Naive B cell (primary cell): Measurements from ENCODE around the gene KHDRBS2. TPM values are rescaled to one million over a fixed set of nuclear protein-coding genes. Genes with fewer than 3 reads are reported as not detected.

Source experiments
- ATAC-seq, 2 donors: fragments of 150-1000 bp; cut with Tn5 transposase; 2 replicates each; pipeline ENCODE4 v1.10.0; 2021; ENCODE audit warnings: low read depth in 2 of 2, mild to moderate bottlenecking in 2 of 2, moderate library complexity in 2 of 2
- DNase-seq: peaks from one replicate; pipeline ENCODE4 v3.0.0; 2022
- H3K27ac Mint-ChIP-seq, 6 donors: one replicate each; pipeline ENCODE4 v1.8.0; 2020 to 2022; ENCODE audit warnings: mild to moderate bottlenecking in 6 of 6, mixed read lengths in 6 of 6, moderate library complexity in 5 of 6, inconsistent platforms in 2 of 6
- H3K27me3 Mint-ChIP-seq, 3 donors: one replicate each; pipeline ENCODE4 v1.8.0; 2021 to 2022; ENCODE audit warnings: mixed read lengths in 3 of 3, mild to moderate bottlenecking in 1 of 3
- H3K36me3 Mint-ChIP-seq, 2 donors: one replicate each; pipeline ENCODE4 v1.8.0; 2020 to 2022; ENCODE audit warnings: mixed read lengths in 2 of 2, inconsistent platforms in 1 of 2, mild to moderate bottlenecking in 1 of 2
- H3K4me1 Mint-ChIP-seq, 3 donors: one replicate each; pipeline ENCODE4 v1.8.0; 2020 to 2022; ENCODE audit warnings: mixed read lengths in 3 of 3, inconsistent platforms in 1 of 3, mild to moderate bottlenecking in 1 of 3, moderate library complexity in 1 of 3
- H3K4me3 Mint-ChIP-seq, 8 donors: one replicate each; pipeline ENCODE4 v1.8.0; 2020 to 2022; ENCODE audit warnings: mild to moderate bottlenecking in 8 of 8, mixed read lengths in 8 of 8, moderate library complexity in 8 of 8, inconsistent platforms in 2 of 8
- H3K9me3 Mint-ChIP-seq, 7 donors: one replicate each; pipeline ENCODE4 v1.8.0; 2020 to 2022; ENCODE audit warnings: mixed read lengths in 7 of 7, mild to moderate bottlenecking in 5 of 7, inconsistent platforms in 2 of 7, moderate library complexity in 1 of 7
- polyA plus RNA-seq, 6 donors: library from polyadenylated mRNA; unstranded; fragments of 300-500 nt; fragmentation: Illumina TruSeq; gene quantifications; one replicate each; pipeline ENCODE4 v1.2.3, GENCODE V29; 2021; ENCODE audit warnings: low read depth in 6 of 6

Gene KHDRBS2
- polyA plus RNA-seq, 6 donors from 2014 or later: 7.5 to 16.0 (median 12.7) TPM

DNA sequence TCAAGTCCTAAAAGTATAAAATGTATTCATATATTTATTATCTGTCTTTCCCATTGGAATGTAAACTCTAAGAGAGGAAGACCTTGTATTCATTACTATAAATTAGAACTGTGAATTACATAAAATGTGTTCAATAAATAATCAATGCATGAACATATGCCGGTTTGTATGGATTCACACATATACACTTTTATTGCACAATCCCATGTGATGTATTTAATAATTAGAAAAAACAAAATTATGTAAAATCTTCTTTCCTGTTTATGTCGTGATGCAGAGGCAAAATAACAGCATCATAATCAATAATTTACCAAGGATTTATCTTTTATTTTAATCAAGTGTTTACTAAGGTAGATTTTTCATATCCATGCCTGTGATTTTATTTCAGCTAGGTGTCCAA, 240.5 kb downstream of the KHDRBS2 start:
- Mint-ChIP-seq H3K4me1 (peaks cover 11 to 29% (median 24%) of the 10 kb centered on the region in 3 donors), H3K27ac (peak overlapping the region in 2 of 6 donors; percentile 19 to 23), H3K4me3 (no peak overlapping the region), H3K36me3 (peaks cover 18 to 35% of the 10 kb centered on the region in 2 donors), H3K27me3 (no peaks in the 10 kb centered on the region), H3K9me3 (peaks cover 0 to 4% (median 0%) of the 10 kb centered on the region in 7 donors)
- no peak for DNase-seq
- ATAC-seq: no peak

DNA sequence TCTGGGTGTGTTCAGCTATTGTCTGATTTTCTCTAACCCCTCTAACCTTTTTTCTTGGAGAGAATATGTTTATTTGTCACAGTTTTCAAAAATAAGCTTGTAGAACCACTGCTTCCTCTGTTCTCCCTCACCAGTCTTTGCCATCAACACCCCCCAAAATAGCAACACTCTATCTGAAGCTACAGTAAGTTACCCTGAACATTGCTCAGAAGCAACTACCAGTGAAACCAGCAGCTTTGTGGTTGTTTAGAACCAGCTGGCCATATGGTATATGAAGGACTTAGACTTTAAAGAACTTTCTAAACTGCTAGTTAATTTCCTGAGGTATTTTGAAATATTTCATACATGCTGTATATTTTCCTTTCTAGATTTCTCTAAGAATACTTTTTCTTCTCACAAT, 242.9 kb downstream of the KHDRBS2 start:
- peaks cover 20 to 37% (median 36%) of the 10 kb centered on the region in 3 donors for H3K4me1 Mint-ChIP-seq
- H3K27ac Mint-ChIP-seq: peak overlapping the region; percentile 25 to 93 (median 80)
- DNase-seq: no peak
- H3K36me3 Mint-ChIP-seq: peaks cover 10 to 23% of the 10 kb centered on the region in 2 donors
- H3K4me3 Mint-ChIP-seq: peak overlapping the region in 7 of 8 donors; percentile 16 to 81 (median 47)
- peak in 1 of 2 donors; percentile 29 for ATAC-seq
- H3K27me3 Mint-ChIP-seq: no peaks in the 10 kb centered on the region
- no peaks in the 10 kb centered on the region for H3K9me3 Mint-ChIP-seq

DNA sequence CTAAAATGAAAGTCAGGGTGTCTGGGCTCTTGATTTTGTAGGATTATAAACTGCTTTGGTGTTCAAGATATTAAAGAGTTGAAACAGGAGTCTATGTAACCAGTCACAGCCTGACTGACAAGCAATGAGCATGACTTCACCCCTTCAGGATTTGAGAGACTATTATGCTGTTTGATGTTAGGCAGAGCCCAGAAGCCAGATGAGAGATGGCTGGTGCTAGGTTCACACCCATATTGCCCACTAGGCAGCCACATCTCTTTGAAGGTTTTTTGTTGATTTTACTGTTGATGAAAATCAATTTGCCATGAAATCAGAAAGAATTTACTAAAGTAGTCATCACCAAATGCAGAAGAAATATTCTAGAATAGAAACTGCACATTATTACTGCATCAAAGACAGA, 243.6 kb downstream of the KHDRBS2 start:
- peak overlapping the region; percentile 24 to 93 (median 80) for H3K27ac Mint-ChIP-seq
- H3K9me3 Mint-ChIP-seq: no peaks in the 10 kb centered on the region

GRCh38 chr6:62039605-62040004, 246.4 kb downstream of the KHDRBS2 start:
- Mint-ChIP-seq H3K9me3 (peaks cover 2 to 8% (median 4%) of the 10 kb centered on the region in 7 donors), H3K4me3 (peak overlapping the region in 7 of 8 donors; percentile 30 to 77 (median 47)), H3K36me3 (peaks cover 10 to 13% of the 10 kb centered on the region in 2 donors), H3K27ac (peak overlapping the region; percentile 70 to 93 (median 86)), H3K27me3 (no peaks in the 10 kb centered on the region), H3K4me1 (peaks cover 20 to 34% (median 33%) of the 10 kb centered on the region in 3 donors)
- DNase-seq (peak; percentile 26), ATAC-seq (peak; percentile 86 to 89)

More for the DNA sequence above, 243.6 kb downstream of the KHDRBS2 start:
- Mint-ChIP-seq H3K27me3 (no peaks in the 10 kb centered on the region), H3K4me3 (peak overlapping the region in 4 of 8 donors; percentile 4 to 81 (median 76)), H3K36me3 (peaks cover 6 to 17% of the 10 kb centered on the region in 2 donors), H3K4me1 (peaks cover 20 to 37% (median 37%) of the 10 kb centered on the region in 3 donors)
- ATAC-seq (peak; percentile 25 to 30), DNase-seq (no peak)

- no peak for DNase-seq
- H3K27ac Mint-ChIP-seq: no peak overlapping the region
- H3K36me3 Mint-ChIP-seq: peaks cover 28 to 29% of the 10 kb centered on the region in 2 donors
- H3K27me3 Mint-ChIP-seq: no peaks in the 10 kb centered on the region
- H3K4me3 Mint-ChIP-seq: no peak overlapping the region
- peaks cover 10 to 18% (median 15%) of the 10 kb centered on the region in 7 donors for H3K9me3 Mint-ChIP-seq
- H3K4me1 Mint-ChIP-seq: peaks cover 14 to 17% (median 15%) of the 10 kb centered on the region in 3 donors
- no peak for ATAC-seq
Measured at GRCh38 chr6:62037445-62037844, 248.6 kb downstream of the KHDRBS2 start.

- Mint-ChIP-seq H3K4me1 (peaks cover 8 to 14% (median 11%) of the 10 kb centered on the region in 3 donors), H3K9me3 (peaks cover 10 to 18% (median 15%) of the 10 kb centered on the region in 7 donors), H3K36me3 (peaks cover 29 to 33% of the 10 kb centered on the region in 2 donors), H3K27ac (peak overlapping the region in 1 of 6 donors; percentile 60), H3K4me3 (no peak overlapping the region), H3K27me3 (no peaks in the 10 kb centered on the region)
- DNase-seq: no peak
- no peak for ATAC-seq
Measured at GRCh38 chr6:62035952-62036351, 250.1 kb downstream of the KHDRBS2 start.

DNA sequence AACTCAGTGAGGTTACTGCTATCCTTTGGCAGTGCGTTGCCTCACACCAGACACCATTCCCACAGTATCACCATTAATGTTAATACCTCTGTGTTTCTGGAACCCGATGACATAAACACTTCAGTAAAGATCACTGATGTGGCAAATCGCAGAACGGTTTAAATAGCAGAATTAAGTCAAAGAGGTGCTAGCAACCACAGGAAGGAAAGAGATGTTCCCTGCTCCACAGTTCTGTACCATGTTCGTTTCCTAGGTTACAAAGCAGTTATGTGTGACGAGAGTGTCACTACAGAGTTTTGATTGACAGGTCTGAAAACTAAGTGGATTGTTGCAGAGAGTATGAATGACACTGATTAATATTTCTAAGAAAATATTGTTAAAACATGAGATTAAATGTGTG, 272.3 kb downstream of the KHDRBS2 start:
- Mint-ChIP-seq H3K4me1 (peaks cover 0 to 15% (median 13%) of the 10 kb centered on the region in 3 donors), H3K27ac (peak overlapping the region in 4 of 6 donors; percentile 11 to 79 (median 45)), H3K9me3 (peaks cover 3 to 12% (median 8%) of the 10 kb centered on the region in 7 donors), H3K4me3 (peak overlapping the region in 2 of 8 donors; percentile 36 to 56), H3K36me3 (peaks cover 9 to 10% of the 10 kb centered on the region in 2 donors), H3K27me3 (no peaks in the 10 kb centered on the region)
- peak; percentile 62 for DNase-seq
- peak; percentile 98 to 99 for ATAC-seq

DNA sequence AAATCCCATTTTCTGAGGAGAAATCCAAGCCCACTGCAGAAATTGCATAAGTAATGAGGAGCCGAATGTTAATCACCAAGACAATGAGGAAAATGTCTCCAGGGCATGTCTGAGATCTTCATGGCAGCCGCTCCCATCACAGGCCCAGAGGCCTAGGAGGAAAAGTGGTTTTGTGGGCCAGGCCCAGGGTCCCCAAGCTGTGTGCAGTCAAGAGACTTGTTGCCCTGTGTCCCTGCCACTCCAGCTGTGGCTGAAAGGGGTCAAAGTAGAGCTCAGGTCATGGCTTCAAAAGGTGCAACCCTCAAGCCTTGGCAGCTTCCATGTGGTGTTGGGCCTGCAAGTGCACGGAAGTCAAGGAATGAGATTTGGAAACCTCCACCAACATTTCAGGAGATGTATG, 276.6 kb downstream of the KHDRBS2 start:
- Mint-ChIP-seq H3K36me3 (peaks cover 14 to 17% of the 10 kb centered on the region in 2 donors), H3K9me3 (peaks cover 6 to 16% (median 11%) of the 10 kb centered on the region in 7 donors), H3K4me1 (peaks cover 0 to 15% (median 10%) of the 10 kb centered on the region in 3 donors), H3K27me3 (no peaks in the 10 kb centered on the region), H3K4me3 (no peak overlapping the region), H3K27ac (peak overlapping the region in 2 of 6 donors; percentile 61 to 62)
- DNase-seq (no peak), ATAC-seq (no peak)

DNA sequence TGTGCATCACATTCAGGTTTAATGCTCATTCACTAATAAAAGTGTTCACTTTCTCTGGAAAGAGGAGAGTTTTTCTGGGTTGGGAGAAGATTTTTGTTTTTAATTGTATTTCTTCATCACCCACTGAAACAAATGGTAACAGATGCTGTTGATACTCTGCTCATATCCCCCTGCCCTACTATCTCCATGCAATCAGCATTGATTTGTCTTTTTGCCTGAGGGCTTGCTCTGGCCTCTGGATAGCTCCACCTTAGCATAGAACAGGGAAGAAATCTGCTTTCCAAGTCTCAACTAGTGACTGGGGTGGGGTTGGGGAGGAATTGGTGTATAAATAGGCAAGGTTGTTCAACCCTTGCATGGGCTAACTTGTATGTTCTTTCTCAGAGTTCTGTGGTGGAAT, 296.4 kb downstream of the KHDRBS2 start:
- no peak for ATAC-seq
- DNase-seq: no peak
- Mint-ChIP-seq H3K27ac (peak overlapping the region in 1 of 6 donors; percentile 18), H3K4me1 (peaks cover 0 to 3% (median 0%) of the 10 kb centered on the region in 3 donors), H3K4me3 (no peak overlapping the region), H3K9me3 (no peaks in the 10 kb centered on the region), H3K27me3 (no peaks in the 10 kb centered on the region), H3K36me3 (peaks cover 0 to 41% of the 10 kb centered on the region in 2 donors)

DNA sequence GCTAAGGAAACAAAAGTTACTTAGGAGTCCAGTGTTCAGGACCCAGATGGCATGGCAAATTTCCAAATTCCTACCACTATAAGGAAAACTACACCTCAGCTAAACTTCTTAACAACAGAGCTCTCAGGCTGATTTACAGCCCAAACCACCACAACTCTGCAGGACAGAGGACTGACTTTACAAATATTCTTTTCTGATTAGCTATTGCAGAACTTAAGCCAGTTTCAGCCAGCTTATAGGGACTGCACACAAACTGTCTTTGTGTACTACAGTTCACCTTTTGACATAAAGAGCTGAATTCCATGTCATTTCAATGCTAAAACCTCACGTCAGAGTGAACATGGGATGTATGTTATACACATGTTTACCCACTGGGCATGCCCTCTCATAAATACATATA, 305.4 kb downstream of the KHDRBS2 start:
- Mint-ChIP-seq H3K27ac (no peak overlapping the region), H3K9me3 (no peaks in the 10 kb centered on the region), H3K4me1 (no peaks in the 10 kb centered on the region), H3K4me3 (no peak overlapping the region), H3K27me3 (no peaks in the 10 kb centered on the region), H3K36me3 (peaks cover 11 to 15% of the 10 kb centered on the region in 2 donors)
- ATAC-seq: no peak
- DNase-seq: no peak

- H3K9me3 Mint-ChIP-seq: no peaks in the 10 kb centered on the region
- no peak for ATAC-seq
- H3K4me1 Mint-ChIP-seq: no peaks in the 10 kb centered on the region
- peaks cover 11 to 20% of the 10 kb centered on the region in 2 donors for H3K36me3 Mint-ChIP-seq
- no peaks in the 10 kb centered on the region for H3K27me3 Mint-ChIP-seq
- H3K27ac Mint-ChIP-seq: no peak overlapping the region
- H3K4me3 Mint-ChIP-seq: no peak overlapping the region
- no peak for DNase-seq
Measured at GRCh38 chr6:61977947-61978346, 308.1 kb downstream of the KHDRBS2 start.

- Mint-ChIP-seq H3K9me3 (no peaks in the 10 kb centered on the region), H3K27ac (no peak overlapping the region), H3K27me3 (no peaks in the 10 kb centered on the region), H3K4me3 (no peak overlapping the region), H3K4me1 (no peaks in the 10 kb centered on the region), H3K36me3 (peaks cover 11 to 20% of the 10 kb centered on the region in 2 donors)
- DNase-seq: no peak
- ATAC-seq: no peak
Measured at GRCh38 chr6:61977099-61977498, 308.9 kb downstream of the KHDRBS2 start.

- Mint-ChIP-seq H3K4me1 (no peaks in the 10 kb centered on the region), H3K36me3 (peaks cover 43 to 45% of the 10 kb centered on the region in 2 donors), H3K27ac (no peak overlapping the region), H3K27me3 (no peaks in the 10 kb centered on the region), H3K9me3 (peaks cover 12 to 34% (median 19%) of the 10 kb centered on the region in 7 donors), H3K4me3 (no peak overlapping the region)
- no peak for DNase-seq
- no peak for ATAC-seq
Measured at GRCh38 chr6:61959196-61959595, 326.8 kb downstream of the KHDRBS2 start.

GRCh38 chr6:61953851-61954250, 332.2 kb downstream of the KHDRBS2 start:
- DNase-seq (no peak), ATAC-seq (no peak)
- Mint-ChIP-seq H3K27ac (no peak overlapping the region), H3K36me3 (peaks cover 26 to 28% of the 10 kb centered on the region in 2 donors), H3K4me3 (no peak overlapping the region), H3K9me3 (peaks cover 12 to 26% (median 18%) of the 10 kb centered on the region in 7 donors), H3K27me3 (no peaks in the 10 kb centered on the region), H3K4me1 (peaks cover 0 to 3% (median 0%) of the 10 kb centered on the region in 3 donors)
